ENCODE measurements around the gene KIAA0040. TPM values are rescaled to one million over a fixed set of nuclear protein-coding genes. Genes with fewer than 3 reads are reported as not detected.

The KIAA0040 gene
- total and polyA plus RNA-seq, 12 donors: 6.3 to 37.2 (median 11.1) TPM

DNA sequence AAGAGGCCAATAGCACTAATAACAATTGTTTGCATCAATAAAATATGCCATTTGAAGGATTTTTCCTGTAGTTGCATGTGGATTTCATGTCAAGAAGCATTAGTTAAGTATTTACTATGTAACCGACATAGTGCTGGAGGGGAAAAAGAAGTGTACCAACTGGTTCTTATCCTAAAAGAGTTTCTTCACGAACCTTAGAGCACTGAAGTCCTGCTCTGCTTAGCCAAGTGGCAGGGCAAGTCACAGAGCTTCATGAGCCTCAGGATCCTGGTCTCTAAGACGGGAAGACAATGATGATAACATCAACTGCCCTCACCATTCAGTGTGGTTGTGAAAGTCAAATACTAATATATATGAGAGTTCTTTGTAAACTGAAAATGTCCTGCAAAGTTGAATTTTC is 14.1 kb downstream of the KIAA0040 start:
- DNase-seq: no peak
- TF ChIP-seq, protein P1, sequence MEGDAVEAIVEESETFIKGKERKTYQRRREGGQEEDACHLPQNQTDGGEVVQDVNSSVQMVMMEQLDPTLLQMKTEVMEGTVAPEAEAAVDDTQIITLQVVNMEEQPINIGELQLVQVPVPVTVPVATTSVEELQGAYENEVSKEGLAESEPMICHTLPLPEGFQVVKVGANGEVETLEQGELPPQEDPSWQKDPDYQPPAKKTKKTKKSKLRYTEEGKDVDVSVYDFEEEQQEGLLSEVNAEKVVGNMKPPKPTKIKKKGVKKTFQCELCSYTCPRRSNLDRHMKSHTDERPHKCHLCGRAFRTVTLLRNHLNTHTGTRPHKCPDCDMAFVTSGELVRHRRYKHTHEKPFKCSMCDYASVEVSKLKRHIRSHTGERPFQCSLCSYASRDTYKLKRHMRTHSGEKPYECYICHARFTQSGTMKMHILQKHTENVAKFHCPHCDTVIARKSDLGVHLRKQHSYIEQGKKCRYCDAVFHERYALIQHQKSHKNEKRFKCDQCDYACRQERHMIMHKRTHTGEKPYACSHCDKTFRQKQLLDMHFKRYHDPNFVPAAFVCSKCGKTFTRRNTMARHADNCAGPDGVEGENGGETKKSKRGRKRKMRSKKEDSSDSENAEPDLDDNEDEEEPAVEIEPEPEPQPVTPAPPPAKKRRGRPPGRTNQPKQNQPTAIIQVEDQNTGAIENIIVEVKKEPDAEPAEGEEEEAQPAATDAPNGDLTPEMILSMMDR (IDR thresholded peaks at IDR 0.05): no peak
- WGBS, 2 donors: 88 to 97% methylated on average over 3 of the region's 3 CpGs
- Histone ChIP-seq H3K4me1 (peaks cover 0 to 40% (median 20%) of the 10 kb centered on the region in 9 donors), H3K27me3 (no peaks in the 10 kb centered on the region), H3K9me3 (no peaks in the 10 kb centered on the region), H3K27ac (no peak overlapping the region), H3K36me3 (peaks cover 0 to 62% (median 0%) of the 10 kb centered on the region in 9 donors), H3K4me3 (no peak overlapping the region)
- intact Hi-C loops (cut with DNase I): no loop called here
- no peak for ATAC-seq

- no peak for DNase-seq
- WGBS, 2 donors: 96 to 100% methylated on average over 1 of the region's 1 CpG
- TF ChIP-seq, protein P1 (IDR thresholded peaks at IDR 0.05): no peak
- Histone ChIP-seq H3K4me1 (peaks cover 0 to 37% (median 18%) of the 10 kb centered on the region in 9 donors), H3K4me3 (no peak overlapping the region), H3K9me3 (no peaks in the 10 kb centered on the region), H3K27me3 (no peaks in the 10 kb centered on the region), H3K36me3 (peaks cover 0 to 62% (median 0%) of the 10 kb centered on the region in 9 donors), H3K27ac (no peak overlapping the region)
- ATAC-seq: no peak
- intact Hi-C loops (cut with DNase I): no loop called here
Measured at GRCh38 chr1:175178056-175178455, 14.5 kb downstream of the KIAA0040 start.

GRCh38 chr1:175176246-175176645 is 16.3 kb downstream of the KIAA0040 start:
- ATAC-seq (no peak), DNase-seq (no peak)
- H3K27ac ChIP-seq: no peak overlapping the region
- TF ChIP-seq, protein P1 (IDR thresholded peaks at IDR 0.05): no peak
- no peak overlapping the region for H3K4me3 ChIP-seq
- H3K36me3 ChIP-seq: peaks cover 0 to 70% (median 0%) of the 10 kb centered on the region in 9 donors
- no peaks in the 10 kb centered on the region for H3K9me3 ChIP-seq
- H3K4me1 ChIP-seq: peaks cover 0 to 32% (median 12%) of the 10 kb centered on the region in 9 donors
- H3K27me3 ChIP-seq: no peaks in the 10 kb centered on the region
- WGBS, 2 donors: 98 to 100% methylated on average over 1 of the region's 1 CpG
- intact Hi-C loops (cut with DNase I): no loop called here

- Histone ChIP-seq H3K27ac (no peak overlapping the region), H3K36me3 (peaks cover 0 to 66% (median 0%) of the 10 kb centered on the region in 9 donors), H3K9me3 (no peaks in the 10 kb centered on the region), H3K27me3 (no peaks in the 10 kb centered on the region), H3K4me1 (peaks cover 0 to 40% (median 14%) of the 10 kb centered on the region in 9 donors), H3K4me3 (no peak overlapping the region)
- no peak for ATAC-seq
- intact Hi-C loops (cut with DNase I): no loop called here
- WGBS, 2 donors: 85% methylated on average over 5 of the region's 5 CpGs
- no peak for DNase-seq
- TF ChIP-seq, protein P1 (IDR thresholded peaks at IDR 0.05): no peak
Measured at GRCh38 chr1:175174309-175175102, 18.1 kb downstream of the KIAA0040 start.

Data from heart right ventricle (tissue), 16 donors.